ENCODE data around the gene CCDC138.
"Not testable (repeated sequence)": the region's sequence is repeated elsewhere in the genome, so short reads cannot be mapped to it uniquely, and the experiment has no call there.

The CCDC138 gene, protein sequence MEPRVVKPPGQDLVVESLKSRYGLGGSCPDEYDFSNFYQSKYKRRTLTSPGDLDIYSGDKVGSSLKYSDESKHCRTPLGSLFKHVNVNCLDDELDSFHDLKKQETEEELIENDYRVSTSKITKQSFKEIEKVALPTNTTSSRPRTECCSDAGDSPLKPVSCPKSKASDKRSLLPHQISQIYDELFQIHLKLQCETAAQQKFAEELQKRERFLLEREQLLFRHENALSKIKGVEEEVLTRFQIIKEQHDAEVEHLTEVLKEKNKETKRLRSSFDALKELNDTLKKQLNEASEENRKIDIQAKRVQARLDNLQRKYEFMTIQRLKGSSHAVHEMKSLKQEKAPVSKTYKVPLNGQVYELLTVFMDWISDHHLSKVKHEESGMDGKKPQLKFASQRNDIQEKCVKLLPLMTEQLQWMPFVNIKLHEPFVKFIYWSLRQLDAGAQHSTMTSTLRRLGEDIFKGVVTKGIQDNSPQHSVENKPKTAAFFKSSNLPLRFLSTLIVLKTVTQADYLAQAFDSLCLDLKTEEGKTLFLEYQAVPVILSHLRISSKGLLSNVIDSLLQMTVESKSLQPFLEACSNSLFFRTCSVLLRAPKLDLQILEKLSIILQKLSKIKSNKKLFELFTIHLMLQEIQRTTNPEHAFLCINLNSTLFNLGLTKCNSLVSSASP

DNA sequence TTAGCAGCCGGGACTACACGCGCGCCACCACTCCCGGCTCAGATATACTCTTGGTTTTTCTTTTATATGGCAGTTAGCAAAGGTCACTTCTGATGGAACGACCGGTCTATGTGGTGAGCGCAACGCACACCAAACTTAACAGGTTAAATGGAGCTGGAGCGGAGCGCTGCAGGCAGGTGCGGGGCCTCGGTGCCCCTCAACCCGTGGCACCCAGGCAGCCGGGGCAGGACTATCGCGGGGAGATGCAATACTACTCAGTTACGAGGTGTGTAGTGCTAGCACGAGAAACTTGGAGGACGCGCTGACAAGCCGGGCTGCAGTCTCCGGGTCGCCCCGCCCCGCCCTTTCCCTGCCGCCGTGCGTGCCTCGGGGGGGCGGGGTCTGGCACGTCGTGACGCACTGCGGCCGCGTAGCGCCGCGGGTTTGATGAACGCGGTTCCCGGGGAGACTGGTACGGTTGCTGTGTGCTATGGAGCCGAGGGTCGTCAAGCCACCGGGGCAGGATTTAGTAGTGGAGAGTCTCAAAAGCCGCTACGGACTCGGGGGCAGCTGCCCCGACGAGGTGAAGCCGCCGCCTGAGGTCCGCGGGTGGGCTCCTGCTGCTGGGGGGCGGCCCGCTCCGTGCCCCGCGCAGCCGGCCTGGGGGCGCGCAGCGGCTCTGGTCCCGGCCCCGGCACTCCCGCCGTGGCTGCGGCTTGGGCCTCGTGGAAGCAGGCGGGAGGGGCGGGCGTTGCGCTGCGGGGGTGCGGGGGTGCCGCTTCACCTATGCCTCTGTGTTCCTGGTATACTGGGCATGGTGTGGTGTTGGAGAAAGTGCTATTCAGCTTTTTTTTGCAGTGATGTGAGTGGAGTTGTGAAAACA is at the start of gene CCDC138:
CCDC138 (plus strand) TSS at position 418 of the 862 bp plus-strand sequence; CDS start at position 470, 52 bp downstream.
- H3K4me3 Mint-ChIP-seq: peak within 1 kb of the TSS; percentile 95
- no peaks in the 10 kb centered on the region for H3K9me3 Mint-ChIP-seq
- no peaks in the 10 kb centered on the region for H3K27me3 Mint-ChIP-seq
- DNase-seq (peak; percentile 85), ATAC-seq (replicated peaks) (peak; percentile 95 to 98)
- H3K36me3 Mint-ChIP-seq: peaks cover 15 to 26% of the 10 kb centered on the region in 2 donors
- H3K4me1 Mint-ChIP-seq: peaks cover 5 to 19% of the 10 kb centered on the region in 2 donors
- peak within 1 kb of the TSS; percentile 94 for H3K27ac Mint-ChIP-seq

DNA sequence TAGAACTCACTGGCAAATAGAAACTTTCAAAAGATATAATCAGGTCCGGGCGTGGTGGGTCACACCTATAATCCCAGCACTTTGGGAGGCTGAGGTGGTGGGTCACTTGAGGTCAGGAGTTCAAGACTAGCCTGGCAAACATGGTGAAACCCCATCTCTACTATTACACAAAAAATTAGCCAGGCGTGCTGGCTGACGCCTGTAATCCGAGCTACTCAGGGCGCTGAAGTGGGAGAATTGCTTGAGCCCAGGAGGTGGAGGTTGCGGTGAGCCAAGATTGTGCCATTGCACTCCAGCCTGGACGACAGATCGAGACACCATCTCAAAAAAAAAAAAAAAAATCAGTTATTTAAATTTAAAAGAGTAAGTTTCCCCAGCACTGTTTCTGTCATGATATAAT is 28.6 kb upstream of the CCDC138 start:
- H3K36me3 Mint-ChIP-seq: peaks cover 7 to 20% of the 10 kb centered on the region in 2 donors
- not testable (repeated sequence) for H3K27ac Mint-ChIP-seq; H3K9me3 Mint-ChIP-seq; ATAC-seq (replicated peaks); DNase-seq; H3K4me1 Mint-ChIP-seq; H3K4me3 Mint-ChIP-seq; H3K27me3 Mint-ChIP-seq

DNA sequence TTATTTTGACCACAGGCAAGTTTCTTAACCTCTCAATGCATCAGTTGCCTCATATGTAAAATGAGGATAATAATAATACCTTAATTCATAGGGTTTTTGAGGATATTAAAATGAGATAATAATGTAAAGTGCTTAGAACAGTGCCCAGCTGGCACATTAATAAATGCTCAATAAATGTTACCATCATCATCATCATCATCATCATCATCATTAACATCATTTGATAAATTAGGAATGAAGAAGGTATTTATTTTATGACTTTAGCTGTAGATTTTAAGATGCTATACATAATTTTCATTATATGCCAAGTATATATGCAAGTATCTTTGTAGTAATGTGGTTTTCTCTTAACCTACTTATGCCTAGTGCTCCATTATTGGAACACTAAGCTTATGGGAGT is 24.0 kb upstream of the CCDC138 start:
- peaks cover 22 to 36% of the 10 kb centered on the region in 2 donors for H3K36me3 Mint-ChIP-seq
- ATAC-seq (replicated peaks); H3K4me1 Mint-ChIP-seq: not testable (repeated sequence)

DNA sequence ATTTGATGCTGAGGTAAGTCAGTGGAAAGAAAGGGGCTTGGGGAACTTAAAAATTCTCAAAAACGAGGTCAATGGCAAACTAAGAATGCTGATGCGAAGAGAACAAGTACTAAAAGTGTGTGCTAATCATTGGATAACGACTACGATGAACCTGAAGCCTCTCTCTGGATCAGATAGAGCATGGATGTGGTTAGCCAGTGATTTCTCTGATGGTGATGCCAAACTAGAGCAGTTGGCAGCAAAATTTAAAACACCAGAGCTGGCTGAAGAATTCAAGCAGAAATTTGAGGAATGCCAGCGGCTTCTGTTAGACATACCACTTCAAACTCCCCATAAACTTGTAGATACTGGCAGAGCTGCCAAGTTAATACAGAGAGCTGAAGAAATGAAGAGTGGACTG is 19.9 kb upstream of the CCDC138 start:
- not testable (repeated sequence) for DNase-seq; H3K27ac Mint-ChIP-seq; H3K4me3 Mint-ChIP-seq; H3K9me3 Mint-ChIP-seq; H3K27me3 Mint-ChIP-seq; ATAC-seq (replicated peaks); H3K4me1 Mint-ChIP-seq
- H3K36me3 Mint-ChIP-seq: peaks cover 31 to 44% of the 10 kb centered on the region in 2 donors

More for the DNA sequence above, 24.0 kb upstream of the CCDC138 start:
- not testable (repeated sequence) for DNase-seq, H3K9me3 Mint-ChIP-seq, H3K27ac Mint-ChIP-seq, H3K4me3 Mint-ChIP-seq, H3K27me3 Mint-ChIP-seq

DNA sequence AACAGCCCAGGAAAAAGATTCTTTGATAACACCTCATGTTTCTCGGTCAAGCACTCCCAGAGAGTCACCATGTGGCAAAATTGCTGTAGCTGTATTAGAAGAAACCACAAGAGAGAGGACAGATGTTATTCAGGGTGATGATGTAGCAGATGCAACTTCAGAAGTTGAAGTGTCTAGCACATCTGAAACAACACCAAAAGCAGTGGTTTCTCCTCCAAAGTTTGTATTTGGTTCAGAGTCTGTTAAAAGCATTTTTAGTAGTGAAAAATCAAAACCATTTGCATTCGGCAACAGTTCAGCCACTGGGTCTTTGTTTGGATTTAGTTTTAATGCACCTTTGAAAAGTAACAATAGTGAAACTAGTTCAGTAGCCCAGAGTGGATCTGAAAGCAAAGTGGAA is 18.7 kb upstream of the CCDC138 start:
- H3K4me3 Mint-ChIP-seq; DNase-seq; H3K27me3 Mint-ChIP-seq; ATAC-seq (replicated peaks); H3K27ac Mint-ChIP-seq; H3K9me3 Mint-ChIP-seq; H3K4me1 Mint-ChIP-seq: not testable (repeated sequence)
- peaks cover 39 to 54% of the 10 kb centered on the region in 2 donors for H3K36me3 Mint-ChIP-seq

DNA sequence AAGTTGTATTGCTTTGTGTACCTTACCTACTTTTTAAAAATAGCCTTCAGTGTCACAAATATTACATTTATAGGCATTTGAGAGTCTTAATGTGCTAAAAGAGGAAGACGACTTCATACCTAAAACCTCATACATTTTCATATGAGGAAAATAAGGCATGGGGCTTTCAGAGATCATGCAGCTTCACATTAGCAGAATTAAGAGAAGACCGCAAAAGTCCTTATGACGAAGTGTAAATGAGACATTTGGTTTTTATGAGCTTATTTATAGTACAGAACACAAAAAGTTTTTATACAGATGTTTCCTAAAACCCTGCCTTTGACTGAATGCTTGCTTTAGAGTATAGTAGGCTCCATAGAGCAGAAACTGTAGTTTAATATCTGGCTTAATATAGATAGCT is 10.1 kb upstream of the CCDC138 start:
- ATAC-seq (replicated peaks): peak; percentile 78 to 92
- H3K36me3 Mint-ChIP-seq: peaks cover 36 to 43% of the 10 kb centered on the region in 2 donors
- H3K27me3 Mint-ChIP-seq: no peaks in the 10 kb centered on the region
- no peak for DNase-seq
- H3K4me3 Mint-ChIP-seq: peak overlapping the region; percentile 44 to 60
- no peaks in the 10 kb centered on the region for H3K9me3 Mint-ChIP-seq
- H3K27ac Mint-ChIP-seq: peak overlapping the region; percentile 89
- peaks cover 4 to 5% of the 10 kb centered on the region in 2 donors for H3K4me1 Mint-ChIP-seq

DNA sequence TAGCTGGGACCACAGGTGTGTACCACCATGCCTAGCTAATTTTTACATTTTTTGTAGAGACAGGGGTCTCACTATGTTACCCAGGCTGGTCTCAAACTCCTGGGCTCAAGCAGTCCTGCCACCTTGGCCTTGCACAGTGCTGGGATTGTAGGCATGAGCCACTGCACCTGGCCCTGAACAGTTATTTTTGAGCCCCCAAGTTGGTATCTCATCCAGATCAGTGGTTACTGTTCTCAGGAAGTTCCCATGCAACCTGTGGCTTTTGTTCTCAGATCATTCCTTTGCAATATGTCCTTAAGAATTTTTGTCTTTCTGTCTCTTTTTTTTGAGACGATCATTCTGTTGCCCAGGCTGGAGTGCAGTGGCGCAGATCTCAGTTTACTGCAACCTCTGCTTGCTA is 7.7 kb upstream of the CCDC138 start:
- Mint-ChIP-seq H3K36me3 (peaks cover 30 to 39% of the 10 kb centered on the region in 2 donors), H3K9me3 (no peaks in the 10 kb centered on the region), H3K27ac (no peak overlapping the region), H3K4me1 (peaks cover 4 to 5% of the 10 kb centered on the region in 2 donors), H3K4me3 (no peak overlapping the region), H3K27me3 (no peaks in the 10 kb centered on the region)
- DNase-seq (no peak), ATAC-seq (replicated peaks) (no peak)

DNA sequence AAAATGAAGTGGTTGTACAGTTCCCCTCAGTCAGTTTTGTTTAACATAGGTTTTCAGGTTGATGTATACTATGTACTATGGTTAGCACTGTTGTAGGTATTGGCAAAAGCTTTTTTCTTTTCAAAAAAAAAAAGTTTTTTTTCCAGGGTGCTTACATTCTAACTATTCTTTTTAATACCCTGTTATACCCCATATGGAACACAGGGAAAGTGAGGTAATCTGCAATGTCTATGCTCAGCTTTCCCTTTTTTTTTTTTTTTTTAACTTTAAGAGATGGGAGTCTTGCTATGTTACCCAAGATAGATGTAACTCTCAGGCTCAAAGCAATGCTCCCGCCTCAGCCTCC is 590 bp upstream of the CCDC138 start:
- H3K4me3 Mint-ChIP-seq: peak overlapping the region; percentile 95
- H3K27ac Mint-ChIP-seq: peak overlapping the region; percentile 94
- peaks cover 5 to 19% of the 10 kb centered on the region in 2 donors for H3K4me1 Mint-ChIP-seq
- no peaks in the 10 kb centered on the region for H3K27me3 Mint-ChIP-seq
- no peak for ATAC-seq (replicated peaks)
- H3K36me3 Mint-ChIP-seq: peaks cover 15 to 26% of the 10 kb centered on the region in 2 donors
- no peaks in the 10 kb centered on the region for H3K9me3 Mint-ChIP-seq
- no peak for DNase-seq

DNA sequence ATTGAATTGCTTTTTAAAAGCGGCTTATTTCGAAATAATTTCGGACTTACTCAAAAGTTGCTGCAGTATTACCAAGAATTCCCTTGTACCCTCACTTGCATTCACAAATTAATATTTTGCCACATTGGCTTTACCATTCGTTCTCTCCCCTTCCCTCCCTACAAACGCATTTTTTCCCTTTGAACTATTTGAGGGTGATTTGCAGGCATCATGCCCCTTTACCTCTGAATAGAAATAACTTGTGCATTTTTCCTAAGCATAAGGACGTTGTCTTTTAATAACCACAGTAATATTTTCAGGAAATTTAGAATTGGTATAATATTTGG is 608 bp downstream of the CCDC138 start:
- Mint-ChIP-seq H3K27me3 (no peaks in the 10 kb centered on the region), H3K4me3 (peak overlapping the region; percentile 95), H3K4me1 (peaks cover 5 to 19% of the 10 kb centered on the region in 2 donors), H3K27ac (peak overlapping the region; percentile 38), H3K9me3 (no peaks in the 10 kb centered on the region), H3K36me3 (peaks cover 11 to 24% of the 10 kb centered on the region in 2 donors)
- no peak for DNase-seq
- ATAC-seq (replicated peaks): no peak

DNA sequence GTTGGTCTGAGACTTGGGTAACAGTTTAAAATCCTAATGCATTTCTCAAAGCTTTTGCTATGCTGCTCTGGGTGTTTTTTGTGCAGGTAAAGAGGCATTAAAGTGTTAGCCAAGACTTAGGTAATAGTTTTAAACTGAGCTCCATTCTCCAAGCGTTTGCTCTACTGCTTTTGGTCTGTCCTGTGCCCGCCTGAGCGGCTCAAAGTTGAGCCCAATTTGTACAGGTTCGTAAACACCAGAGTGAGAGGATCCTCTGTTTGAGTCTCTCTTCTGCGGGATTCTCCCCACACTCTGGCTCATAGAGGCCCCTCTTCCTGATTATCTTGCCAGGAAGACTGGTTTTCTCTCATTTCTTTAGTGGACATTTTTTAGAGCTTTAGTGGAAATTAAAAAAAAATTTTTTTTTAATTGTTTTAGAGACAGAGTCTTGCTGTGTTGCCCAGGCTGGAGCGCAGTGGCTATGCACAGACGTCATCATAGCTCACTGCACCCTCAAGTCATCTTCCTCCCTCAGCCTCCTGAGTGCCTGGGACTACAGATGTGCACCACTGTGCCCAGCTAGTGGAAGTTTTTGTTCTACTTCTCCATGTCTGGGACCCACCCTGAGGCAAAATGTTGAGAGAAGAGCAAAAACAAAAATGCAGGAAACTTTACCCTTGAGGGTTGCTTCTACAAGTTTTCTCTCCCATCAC is 16.6 kb downstream of the CCDC138 start:
- DNase-seq (no peak), ATAC-seq (replicated peaks) (no peak)
- Mint-ChIP-seq H3K36me3 (peaks cover 16 to 38% of the 10 kb centered on the region in 2 donors), H3K27me3 (no peaks in the 10 kb centered on the region), H3K9me3 (no peaks in the 10 kb centered on the region), H3K27ac (peak overlapping the region; percentile 14), H3K4me3 (no peak overlapping the region), H3K4me1 (no peaks in the 10 kb centered on the region)

DNA sequence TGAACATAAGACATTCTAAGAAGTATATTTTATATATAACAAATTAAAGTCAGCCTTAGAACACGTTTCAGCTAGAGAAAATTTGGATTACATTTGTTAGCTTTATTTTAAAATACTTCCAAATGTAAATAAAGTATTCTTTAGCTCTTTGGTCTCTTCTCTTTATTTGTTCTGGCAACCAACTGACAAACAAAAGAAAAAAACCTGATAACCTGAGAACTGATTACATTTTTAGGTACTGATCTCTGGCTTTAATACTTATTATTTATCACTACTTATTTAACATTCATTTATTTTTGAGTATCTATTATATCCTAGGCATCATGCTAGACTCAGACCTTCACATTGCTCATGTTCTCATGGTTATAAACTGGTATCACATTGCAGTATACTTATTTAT is 18.5 kb downstream of the CCDC138 start:
- Mint-ChIP-seq H3K4me1 (no peaks in the 10 kb centered on the region), H3K27me3 (no peaks in the 10 kb centered on the region), H3K36me3 (peaks cover 30 to 42% of the 10 kb centered on the region in 2 donors), H3K4me3 (no peak overlapping the region), H3K27ac (no peak overlapping the region), H3K9me3 (peaks cover 7 to 13% of the 10 kb centered on the region in 2 donors)
- ATAC-seq (replicated peaks) (no peak), DNase-seq (no peak)

DNA sequence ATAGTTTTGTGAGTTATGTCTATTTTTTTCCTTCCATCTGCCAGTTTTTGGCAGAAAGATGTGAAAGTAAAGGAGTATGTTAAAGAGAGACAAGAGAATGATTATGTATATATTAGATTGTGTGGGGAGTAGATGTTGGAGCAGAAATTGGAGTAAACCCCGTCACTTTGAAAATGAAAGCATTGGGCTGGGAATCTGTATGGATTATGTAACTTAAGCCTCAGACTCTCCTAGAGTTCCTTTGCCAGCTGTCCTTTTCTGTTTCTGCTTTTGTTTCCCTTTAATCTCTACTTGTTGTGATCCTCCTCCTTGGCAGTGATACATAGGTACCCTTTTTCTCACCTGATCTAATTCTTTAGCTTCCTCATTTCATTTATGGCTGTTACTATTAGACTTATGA is 19.2 kb downstream of the CCDC138 start:
- H3K9me3 Mint-ChIP-seq: peaks cover 11 to 19% of the 10 kb centered on the region in 2 donors
- H3K27me3 Mint-ChIP-seq: no peaks in the 10 kb centered on the region
- peaks cover 37 to 48% of the 10 kb centered on the region in 2 donors for H3K36me3 Mint-ChIP-seq
- H3K4me1 Mint-ChIP-seq: no peaks in the 10 kb centered on the region
- no peak overlapping the region for H3K27ac Mint-ChIP-seq
- no peak overlapping the region for H3K4me3 Mint-ChIP-seq
- no peak for DNase-seq
- no peak for ATAC-seq (replicated peaks)

DNA sequence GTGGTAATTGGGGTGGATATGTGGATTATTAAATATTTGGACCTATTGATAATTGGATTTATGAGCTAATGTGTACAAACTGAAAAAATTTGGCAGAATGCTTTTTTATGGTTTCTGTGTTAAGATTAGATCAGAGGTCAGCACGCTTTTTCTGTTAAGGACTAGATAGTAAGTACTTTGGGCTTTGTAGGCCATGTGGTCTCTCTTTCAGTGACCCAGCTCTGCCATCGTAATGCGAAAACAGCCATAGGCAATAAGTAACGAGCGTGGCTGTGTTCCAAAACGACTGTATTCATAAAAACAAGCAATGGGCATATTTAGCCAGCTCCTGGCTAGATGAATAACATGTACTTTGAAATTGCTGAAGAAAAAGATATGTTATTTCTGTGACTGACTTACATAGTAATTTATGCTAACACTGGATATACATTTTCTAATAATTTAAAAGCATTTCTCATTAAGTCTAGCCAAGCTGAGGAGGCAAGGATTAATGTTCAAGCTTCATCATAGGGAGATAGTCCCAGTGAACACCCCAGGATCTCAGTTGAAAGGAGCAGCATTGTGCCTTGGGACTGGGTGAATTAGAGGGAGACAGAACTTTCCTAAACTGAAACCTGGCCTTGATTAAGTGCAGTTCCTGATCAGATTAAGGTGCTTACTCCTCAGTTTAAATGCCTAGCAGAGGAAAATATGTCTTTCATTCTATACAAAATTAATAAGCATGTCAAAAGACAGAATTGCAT is 20.0 kb downstream of the CCDC138 start:
- Mint-ChIP-seq H3K9me3 (peaks cover 13 to 19% of the 10 kb centered on the region in 2 donors), H3K4me3 (no peak overlapping the region), H3K36me3 (peaks cover 41 to 54% of the 10 kb centered on the region in 2 donors), H3K27me3 (no peaks in the 10 kb centered on the region), H3K27ac (no peak overlapping the region), H3K4me1 (no peaks in the 10 kb centered on the region)
- ATAC-seq (replicated peaks) (no peak), DNase-seq (no peak)

Measured in stimulated activated naive B cell treated with anti-CD40 and anti-IgM and Interleukin-4, amounts not matched to agents 10 μg/mL and 1 μg/mL and 100 μg/mL, for 72 hours (primary cell).